Measurements from ENCODE around the gene STK4.
"Not testable (repeated sequence)": the region's sequence is repeated elsewhere in the genome, so short reads cannot be mapped to it uniquely, and the experiment has no call there.

STK4 gene

DNA sequence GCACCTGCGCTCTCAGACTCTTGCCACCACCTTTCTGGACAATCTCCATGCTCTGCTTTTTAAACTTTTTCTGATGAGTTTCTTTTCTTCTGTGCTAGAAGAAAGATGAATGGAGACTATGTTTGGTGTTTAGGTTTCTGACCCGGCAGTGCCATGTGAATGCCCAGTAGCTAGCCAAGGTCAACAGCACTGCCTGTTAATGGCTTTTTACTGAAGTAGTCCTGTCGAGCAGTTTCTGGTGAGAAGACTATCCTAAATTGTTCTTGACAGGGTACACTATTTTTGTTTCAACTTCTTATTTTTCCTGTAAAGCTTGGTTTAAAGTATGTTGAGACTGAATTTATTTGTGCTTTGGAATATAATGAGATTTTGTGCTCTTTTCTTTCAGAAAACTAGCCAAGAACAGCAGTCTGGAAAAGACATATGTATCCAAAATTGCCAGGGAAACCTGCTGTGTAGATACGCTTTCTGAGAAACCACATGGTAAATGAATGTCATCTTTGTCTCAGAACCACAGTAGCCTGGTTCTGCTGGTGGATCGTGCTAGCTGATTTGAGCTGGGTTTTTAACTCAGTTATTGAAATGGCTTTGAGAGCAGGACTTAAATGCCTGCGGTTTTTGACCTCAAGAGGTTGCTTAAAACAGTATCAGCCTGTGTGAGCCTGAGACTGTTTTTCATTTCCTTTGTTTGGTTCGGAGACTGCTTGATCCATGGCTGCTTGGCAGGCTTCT lies 86.6 kb downstream of the STK4 start:
- in situ Hi-C loops (cut with MboI; ENCODE audit: low sequenced_read_pairs) = no loop called here

DNA sequence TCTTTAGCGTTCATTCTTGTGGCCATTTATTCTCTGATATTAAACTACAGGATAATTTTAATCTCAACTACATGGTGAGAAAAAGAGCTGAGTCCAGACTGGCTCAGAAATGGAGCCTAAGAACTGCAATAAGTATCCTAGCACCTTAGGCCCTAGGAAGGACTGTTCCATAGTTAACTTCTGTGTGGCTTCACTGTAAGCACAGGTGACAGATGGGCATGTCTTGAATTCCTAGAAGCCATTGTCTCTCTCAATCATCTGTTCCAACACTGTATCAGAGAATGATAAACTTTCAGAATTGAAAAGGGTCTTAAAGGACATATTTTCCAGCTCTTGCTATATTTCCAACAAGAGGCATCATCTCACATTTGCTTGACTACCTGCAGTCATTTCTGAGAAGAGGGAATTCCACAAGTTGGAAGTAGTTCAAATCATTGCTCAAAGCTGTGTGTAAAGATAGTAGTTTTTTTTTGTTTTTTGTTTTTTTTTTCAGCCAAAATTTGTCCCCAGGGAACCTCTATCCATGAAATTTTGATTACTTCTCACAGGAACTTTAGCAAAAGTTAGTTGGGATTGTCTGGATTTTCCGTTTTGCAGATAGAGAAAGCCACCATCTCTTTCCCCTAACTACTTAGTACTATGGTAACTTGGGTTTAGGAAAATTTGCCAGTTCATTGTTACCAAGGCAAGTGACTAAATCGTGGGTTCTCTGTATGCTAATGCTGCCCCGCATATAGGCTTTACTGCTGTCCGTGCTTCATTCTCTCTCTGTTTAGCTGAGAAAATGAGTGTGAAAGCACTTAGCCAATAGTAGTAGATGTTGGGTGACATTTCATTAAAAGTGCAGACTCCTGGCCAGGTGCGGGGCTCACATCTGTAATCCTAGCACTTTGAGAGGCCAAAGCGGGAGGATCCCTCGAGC lies 87.4 kb downstream of the STK4 start:
- in situ Hi-C loops (cut with MboI; ENCODE audit: low sequenced_read_pairs) = no loop called here

DNA sequence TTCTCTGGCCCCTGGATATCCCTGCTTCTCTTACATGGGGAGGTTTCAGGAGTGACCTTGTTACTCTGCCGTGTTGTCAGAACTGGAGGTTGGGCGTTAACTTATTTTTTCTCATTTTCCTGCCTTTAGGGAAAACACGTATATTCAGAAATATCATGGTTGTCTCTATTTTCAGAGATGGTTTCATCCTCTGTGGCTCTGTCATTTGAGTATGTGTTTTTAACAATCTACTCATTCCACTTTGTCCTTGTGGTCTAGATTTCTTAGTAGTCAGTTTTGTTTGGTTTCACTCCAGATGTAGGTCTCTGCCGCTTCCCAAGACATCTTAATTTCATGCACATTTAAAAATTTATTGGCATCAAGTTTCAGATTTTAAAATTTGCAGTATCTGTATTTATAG lies 88.7 kb downstream of the STK4 start:
- in situ Hi-C loops (cut with MboI; ENCODE audit: low sequenced_read_pairs) = no loop called here

DNA sequence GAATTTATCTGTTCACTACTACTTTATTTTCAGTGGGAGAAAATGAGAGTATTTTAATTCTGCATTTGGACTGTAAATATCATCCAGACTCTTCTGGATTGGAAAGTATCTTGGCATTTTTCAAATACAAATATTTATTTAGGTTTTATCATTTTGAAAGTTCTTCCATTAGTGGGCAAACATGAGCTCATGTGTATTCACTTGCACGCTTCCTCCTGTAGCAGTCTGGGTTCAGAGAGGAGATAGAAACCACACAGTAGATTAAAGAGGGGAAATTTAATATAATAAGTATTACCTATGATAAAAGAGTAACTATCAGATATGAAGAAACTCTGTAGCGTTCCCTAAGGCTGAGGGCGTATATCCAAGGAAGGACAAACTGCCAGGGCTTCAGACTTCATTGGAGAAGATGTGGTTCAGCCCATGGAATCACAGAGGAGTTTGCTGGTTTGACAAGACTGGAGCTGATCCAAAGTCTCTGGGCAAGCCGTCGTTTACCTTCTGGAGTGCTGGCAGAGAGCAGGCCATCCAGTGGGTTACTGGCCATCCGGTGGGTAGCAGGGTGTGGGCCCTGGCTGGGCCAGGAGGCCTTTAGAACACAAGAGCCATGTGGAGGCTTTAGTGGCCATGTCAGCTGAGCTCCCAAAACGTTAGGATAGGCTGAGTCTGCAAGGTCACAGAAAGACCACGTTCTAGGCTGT lies 90.3 kb downstream of the STK4 start:
- in situ Hi-C loops (cut with MboI; ENCODE audit: low sequenced_read_pairs) = no loop called here

DNA sequence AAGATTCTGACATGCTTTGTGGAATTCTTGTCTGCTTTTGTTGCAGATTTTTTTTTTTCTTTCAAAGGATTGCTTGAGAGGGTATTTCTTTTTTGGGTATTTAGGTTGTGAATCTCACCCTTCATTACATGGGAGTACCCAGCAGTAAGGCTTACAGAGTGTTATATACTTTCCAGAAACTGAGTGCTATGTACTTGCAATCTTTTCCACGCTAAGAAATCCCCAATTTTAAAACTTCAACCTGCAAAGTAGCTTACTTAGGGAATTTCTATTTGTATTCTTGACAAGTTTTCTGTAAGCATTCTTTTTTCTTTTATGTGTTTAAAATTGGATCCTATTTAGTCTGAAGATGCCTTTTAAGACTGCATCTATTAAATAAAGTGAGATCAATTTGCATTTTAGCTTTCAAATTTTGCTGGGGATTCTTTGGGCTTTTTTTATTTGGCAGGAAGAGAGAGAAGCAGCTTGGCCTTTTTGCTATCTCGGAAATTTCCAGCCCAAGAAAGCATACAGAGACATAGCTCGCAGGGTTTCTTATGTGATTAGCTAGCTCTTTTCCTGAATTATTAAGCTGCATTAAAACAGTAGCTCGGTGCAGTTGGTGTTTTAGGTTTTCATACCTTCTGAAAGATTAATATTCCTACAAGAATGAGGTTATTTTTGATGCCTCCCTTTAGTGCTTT lies 92.0 kb downstream of the STK4 start:
- in situ Hi-C loops (cut with MboI; ENCODE audit: low sequenced_read_pairs) = no loop called here

DNA sequence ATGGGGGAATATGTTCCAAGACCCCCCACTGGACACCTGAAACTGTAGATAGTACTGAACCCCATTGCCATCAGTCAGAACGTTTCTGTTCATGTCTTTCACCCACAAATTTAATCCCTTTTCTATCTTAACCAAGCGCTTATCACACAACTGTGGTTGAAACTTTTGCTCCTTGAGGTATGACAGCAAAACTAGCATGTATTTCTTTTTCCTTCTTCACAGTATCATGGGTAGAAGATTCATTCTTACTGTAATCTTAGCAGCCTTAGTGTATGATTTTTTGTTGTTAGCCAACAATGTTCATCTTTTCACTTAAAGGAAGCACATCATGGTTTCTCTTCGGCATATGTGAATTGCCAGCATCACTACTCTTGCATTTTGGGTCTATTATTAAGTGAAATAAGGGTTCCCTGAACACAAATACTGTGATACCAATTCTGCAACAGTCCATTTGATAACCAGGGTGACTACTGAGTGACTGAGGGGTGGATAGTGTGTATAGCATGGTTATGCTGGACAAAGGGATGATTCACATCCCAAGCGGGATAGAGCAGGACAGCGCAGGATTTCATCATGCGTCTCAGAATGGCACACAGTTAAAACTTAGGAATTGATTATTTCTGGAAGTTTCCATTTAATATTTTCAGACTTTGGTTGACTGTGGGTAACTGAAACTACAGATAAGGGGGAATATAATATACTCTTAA lies 92.9 kb downstream of the STK4 start:
- in situ Hi-C loops (cut with MboI; ENCODE audit: low sequenced_read_pairs) = no loop called here

DNA sequence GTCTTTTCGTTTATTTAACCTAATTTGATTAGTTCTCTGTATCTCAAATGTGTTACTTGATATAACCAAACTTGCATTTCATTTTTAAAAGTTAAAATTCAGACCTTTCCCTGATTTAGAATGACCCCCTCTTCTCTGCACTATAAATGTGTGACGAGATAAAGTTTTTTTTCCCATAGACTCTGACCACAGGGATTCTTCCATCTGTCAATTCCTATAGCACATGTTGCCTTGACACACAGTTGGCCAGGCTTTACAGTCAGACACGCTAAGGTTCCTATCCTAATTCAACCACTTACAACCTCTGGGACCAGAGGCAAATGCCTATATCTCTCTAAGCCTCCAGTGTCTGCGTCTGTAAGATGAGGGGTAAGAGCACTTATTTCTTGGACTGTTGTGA lies 94.0 kb downstream of the STK4 start:
- in situ Hi-C loops (cut with MboI; ENCODE audit: low sequenced_read_pairs) = no loop called here

DNA sequence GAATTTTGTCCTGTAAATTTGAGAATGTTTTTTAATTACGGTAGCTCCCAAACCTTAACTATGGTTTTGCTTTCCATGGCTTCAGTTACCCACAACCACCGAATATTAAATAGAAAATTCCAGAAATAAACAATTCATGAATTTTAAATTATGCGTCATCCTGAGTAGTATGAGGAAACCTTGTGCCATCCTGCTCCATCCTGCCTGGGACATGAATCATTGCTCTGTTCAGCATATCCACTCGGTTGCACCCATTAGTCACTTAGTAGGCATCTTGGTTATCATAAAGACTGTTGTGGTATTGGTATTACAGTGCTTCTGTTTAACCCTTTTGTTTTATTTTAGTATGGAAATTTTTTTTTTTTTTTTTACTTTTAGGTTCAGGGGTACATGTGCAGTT lies 94.9 kb downstream of the STK4 start:
- in situ Hi-C loops (cut with MboI; ENCODE audit: low sequenced_read_pairs) = no loop called here

DNA sequence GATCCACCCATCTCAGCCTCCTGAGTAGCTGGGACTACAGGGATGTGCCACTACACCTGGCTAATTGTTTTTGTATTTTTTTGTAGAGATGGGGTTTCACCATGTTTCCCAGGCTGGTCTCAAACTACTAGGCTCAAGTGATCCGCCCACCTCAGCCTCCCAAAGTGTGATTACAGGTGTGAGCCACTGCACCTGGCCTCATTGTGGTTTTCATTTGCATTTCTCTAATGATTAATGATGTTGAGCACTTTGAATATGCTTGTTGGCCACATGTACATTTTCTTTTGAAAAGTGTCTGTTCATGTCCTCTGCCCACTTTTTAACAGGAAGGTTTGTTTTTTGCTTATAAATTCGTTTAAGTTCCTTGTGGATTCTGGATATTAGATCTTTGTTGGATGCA lies 96.8 kb downstream of the STK4 start:
- in situ Hi-C loops (cut with MboI; ENCODE audit: low sequenced_read_pairs) = not testable (repeated sequence)

DNA sequence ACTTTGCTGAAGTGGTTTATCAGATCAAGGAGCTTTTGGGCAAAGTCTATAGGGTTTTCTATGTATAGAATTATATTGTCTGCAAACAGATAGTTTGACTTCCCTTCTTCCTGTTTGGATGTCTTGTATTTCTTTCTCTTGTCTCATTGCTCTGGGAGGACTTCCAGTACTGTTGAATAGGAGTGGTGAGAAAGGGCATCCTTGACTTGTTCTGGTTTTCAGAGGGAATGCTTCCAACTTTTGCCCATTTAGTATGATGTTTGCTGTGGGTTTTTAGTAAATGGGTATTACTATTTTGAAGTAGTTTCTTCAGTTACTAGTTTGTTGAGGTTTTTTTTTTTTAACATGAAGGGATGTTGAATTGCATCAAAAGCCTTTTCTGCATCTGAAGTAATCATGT lies 98.5 kb downstream of the STK4 start:
- in situ Hi-C loops (cut with MboI; ENCODE audit: low sequenced_read_pairs) = no loop called here

DNA sequence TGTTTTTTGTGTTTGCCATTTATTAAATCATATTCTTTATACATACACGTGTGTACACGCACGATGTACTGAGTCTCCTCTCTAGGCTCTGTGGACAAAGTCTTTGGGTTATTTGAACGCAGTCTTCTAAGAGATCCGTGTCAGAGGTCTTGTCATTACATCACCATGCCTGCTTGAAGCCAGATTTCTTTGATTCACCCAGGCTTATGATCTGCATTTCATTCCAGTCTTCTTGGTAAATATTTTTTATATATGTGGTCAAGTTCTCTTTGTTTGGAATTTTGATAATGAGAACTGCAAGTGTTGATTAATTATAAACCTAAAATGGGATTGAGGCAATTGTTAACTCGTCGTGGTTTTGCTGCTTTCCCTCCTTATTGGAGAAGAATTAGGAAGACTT lies 100.1 kb downstream of the STK4 start:
- in situ Hi-C loops (cut with MboI; ENCODE audit: low sequenced_read_pairs) = no loop called here

DNA sequence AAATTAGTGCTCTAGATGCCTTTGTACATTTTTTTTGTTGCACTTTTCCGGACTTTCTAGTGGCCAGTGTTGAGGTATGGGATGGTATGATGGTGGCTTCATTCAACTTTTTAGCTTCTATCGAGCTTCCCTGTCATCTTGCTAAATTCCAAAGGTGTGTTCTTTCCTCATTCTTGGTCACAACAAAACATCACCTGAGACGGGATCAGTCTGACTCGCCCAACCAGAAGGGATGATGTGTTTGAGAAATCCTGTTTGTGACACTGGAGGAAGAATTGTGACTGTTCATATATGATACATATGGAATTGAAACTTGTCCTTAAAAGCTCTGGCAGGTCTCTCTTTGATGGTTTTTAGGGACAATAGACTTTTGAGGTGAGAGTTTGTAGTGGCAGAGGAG lies 100.8 kb downstream of the STK4 start:
- in situ Hi-C loops (cut with MboI; ENCODE audit: low sequenced_read_pairs) = no loop called here

DNA sequence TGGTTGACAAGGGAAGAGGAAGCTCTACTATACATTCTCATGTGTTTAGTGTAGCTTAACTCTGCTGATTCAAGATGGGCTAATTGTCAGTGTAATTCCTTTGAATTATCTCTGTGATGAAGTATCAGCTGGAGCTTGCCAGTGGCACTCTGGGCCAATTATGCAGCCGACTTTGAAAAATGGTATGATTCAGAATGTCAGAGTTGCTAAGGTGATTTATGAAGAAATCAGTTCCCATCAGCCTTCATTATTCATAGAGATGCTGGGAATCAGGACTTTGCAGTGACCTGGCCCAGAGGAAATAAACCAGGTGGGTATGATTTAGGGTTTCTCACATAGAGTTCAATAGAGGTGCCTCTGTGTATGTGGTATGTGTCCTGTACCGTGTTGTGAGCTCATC lies 101.2 kb downstream of the STK4 start:
- in situ Hi-C loops (cut with MboI; ENCODE audit: low sequenced_read_pairs) = no loop called here

DNA sequence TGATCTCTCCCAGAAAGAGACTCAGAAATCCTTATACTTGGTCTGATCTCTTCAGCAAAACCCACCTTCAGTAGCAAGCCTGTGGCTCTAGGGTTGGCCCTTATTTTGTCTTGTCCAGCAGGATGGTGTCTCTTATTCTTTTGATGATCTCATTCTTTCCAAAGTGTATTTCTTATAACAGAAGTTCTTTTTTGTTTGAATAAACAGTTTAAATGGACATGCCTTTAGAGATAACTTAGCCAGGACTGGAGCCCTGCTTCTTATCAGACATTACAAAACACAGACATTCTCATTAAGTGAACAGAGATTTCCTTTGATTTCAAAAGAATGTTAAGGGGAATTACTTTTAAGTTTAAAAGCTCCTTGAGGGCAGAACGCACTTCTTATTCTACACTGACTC lies 102.9 kb downstream of the STK4 start:
- in situ Hi-C loops (cut with MboI; ENCODE audit: low sequenced_read_pairs) = no loop called here

DNA sequence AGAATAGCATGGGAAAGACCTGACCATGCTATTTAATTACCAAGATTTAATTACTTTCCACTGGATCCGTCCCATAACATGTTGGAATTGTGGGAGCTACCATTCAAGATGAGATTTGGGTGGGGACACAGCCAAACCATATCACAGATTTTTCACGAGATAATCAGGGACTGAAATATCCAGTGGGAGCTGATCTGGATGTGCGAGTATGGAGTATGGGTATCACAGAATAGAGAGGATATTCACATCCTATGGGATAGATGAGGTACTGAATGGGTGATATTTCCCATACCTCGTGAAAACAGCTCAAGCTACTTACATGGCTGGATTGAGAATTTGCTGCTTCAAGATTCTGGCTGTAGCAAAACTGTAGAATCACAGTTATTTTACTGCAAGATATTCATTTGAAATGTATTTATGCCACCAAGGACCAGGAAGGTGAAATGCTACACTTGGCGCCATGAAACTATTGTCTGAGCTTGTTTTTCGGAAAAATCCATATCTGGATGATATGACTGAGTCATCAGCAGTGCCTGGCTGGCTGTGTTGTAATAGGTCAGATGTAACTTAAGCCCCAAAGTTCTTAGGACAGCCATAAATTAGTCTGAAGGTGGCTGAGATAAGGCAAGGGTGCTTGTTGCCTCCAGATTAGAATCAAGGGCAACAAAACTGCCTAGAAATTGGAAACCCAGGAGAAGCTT lies 104.8 kb downstream of the STK4 start:
- in situ Hi-C loops (cut with MboI; ENCODE audit: low sequenced_read_pairs) = no loop called here

DNA sequence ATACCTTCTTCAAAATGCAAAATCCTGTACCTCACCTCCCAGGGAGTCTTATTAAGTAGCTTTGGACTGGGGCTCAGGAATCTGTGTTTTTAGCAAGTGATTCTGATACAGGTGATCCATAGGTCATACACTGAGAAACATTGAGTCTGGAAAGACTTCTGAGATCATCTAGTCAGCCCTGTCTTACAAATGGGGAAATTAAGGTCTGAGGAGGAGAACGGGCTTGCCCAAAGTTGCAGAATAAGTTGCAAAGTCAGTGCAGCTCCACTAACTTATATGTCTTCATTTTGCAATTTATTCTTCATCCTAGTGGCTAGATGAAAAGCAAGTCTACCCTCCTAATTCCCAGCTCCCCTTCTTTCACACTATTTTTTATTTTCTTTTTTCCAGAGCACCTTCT lies 105.8 kb downstream of the STK4 start:
- in situ Hi-C loops (cut with MboI; ENCODE audit: low sequenced_read_pairs) = no loop called here

DNA sequence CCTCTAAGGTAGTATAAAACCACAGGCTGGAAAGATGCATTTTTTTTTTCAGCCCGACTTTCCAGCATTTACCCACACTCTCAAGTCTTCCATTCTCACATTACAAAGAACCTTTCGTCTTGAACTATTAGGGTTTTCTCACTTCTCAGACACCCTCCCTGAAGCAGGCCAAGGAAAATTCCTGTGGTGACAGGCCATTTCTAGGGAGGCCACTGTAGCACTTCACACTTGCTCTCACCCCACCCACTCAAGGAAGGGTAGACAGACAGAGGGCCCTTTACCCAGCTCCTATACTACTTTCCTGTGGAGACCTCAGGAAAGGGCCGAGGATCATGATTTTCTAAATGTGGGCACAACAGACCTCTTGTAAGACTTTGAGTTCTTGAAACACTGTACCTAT lies 106.9 kb downstream of the STK4 start:
- in situ Hi-C loops (cut with MboI; ENCODE audit: low sequenced_read_pairs) = no loop called here

DNA sequence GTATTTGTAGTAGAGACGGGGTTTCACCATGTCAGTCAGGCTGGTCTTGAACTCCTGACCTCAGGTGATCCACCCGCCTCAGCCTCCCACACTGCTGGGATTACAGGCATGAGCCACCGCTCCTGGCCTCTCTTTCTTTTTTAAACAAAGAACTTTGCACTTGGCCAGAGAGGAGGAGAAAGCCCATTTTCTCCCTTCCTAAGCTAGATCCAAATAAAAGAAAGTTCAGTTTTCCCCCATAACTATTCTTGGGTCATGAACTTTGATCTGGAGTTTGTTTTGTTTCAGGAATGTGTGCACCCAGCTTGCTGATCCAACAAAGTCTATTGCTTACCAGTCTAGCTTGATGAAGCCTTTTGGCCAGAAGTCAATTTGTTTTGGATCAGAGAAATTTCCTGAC lies 111.2 kb downstream of the STK4 start:
- in situ Hi-C loops (cut with MboI; ENCODE audit: low sequenced_read_pairs) = no loop called here

DNA sequence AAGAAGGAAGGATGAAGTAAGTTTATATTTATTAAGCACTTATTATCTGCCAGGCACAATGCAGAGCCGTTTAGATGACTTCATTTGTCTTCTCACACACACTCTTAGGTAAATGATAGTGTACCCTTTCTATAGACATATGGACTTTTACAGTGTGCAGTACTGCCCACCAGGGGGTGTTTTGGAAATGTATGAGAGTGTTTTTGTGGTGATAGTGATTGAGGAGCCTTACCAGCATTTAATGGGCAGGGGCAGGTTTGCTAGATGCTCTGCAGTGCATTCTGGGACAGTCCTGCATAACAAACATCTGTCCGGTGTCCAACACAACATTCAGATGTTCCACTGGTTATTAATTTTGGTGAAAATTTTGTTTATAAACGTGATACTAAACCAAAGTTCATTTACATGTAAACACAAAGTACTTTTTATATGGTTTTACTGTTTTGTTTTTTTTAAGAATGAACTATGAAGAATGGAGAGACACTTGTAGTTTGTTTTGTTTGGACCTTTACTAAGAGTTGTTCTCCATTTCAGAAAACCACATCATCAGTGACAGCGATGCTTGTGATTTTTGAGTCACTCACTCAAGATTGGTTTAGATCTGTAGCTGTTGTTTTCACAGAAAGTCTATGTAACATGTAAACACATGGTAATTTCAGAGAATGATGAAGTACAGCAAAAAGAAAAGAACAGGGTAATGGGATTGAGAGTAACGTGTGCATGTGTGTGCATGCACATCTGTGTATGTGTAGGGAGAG lies 114.7 kb downstream of the STK4 start:
- in situ Hi-C loops (cut with MboI; ENCODE audit: low sequenced_read_pairs) = no loop called here
